ENCODE measurements around the gene PMM2.

The PMM2 gene

DNA sequence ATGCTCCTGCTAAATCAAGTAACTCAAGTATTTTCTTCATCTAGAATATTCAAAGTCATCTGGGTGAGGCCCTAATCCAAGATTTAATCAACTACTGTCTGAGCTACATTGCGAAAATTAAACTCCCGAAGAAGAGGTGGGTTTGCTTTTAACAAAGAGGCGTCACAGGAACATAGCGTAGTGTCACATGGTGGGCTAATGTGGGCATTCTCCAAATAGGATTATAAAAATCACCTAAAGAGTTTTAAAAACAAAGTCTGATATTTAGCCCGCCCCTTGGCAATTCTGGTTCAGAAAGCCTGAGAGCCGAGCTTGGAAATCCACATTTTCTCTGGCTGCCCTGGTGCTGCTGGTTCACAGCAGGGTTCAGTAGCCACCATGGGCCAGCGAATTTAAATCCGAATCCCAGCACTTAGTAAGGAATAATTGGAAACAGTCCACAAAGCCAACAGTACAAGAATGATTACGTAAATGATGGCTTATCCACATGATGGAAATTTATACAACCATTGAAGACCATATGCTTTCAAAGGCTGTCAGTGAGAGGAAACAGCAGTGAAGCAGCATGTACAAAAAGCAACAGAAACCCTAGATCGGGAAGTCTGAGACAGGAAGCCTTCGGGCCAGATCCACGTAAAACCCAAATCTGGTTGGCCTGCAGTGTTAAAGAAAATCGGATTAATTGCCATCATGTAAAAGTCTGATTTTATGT, 8.8 kb downstream of the PMM2 start:
- WGBS, result 94% methylated on average over 13 of the region's 13 CpGs

DNA sequence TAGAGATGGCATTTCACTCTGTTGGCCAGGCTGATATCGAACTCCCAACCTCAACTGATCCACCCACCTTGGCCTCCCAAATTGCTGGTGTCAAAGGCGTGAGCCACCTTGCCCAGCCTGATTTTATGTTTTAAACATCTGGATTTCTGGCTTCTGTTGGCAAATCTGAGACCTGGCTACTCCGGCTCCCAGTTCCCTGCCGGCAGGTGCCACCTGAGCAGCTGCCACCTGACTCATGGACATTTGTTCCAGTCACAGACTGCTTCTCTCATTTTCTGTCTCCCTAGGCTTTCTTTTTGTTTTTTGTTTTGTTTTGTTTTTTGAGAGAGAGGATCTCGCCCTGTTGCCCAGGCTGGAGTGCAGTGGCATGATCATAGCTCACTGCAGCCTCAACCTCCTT, 9.6 kb downstream of the PMM2 start:
- Histone ChIP-seq H3K4me1 (ENCODE audit: insufficient read depth, low read length) (no peaks in the 10 kb centered on the region), H3K4me3 (ENCODE audit: low read length) (no peak overlapping the region), H3K27ac (ENCODE audit: low read depth, low read length) (no peak overlapping the region), H3K9ac (ENCODE audit: low read depth, low read length) (no peak overlapping the region), H3K36me3 (ENCODE audit: insufficient read depth, low read length) (peaks cover 98% of the 10 kb centered on the region), H3K27me3 (ENCODE audit: insufficient read depth, low read length) (no peaks in the 10 kb centered on the region), H3K9me3 (ENCODE audit: insufficient read depth, low read depth, low read length) (no peaks in the 10 kb centered on the region)
- WGBS, result 95% methylated on average over 5 of the region's 5 CpGs

More for the DNA sequence above, 8.8 kb downstream of the PMM2 start:
- H3K4me3 ChIP-seq (ENCODE audit: low read length), result no peak overlapping the region
- no peaks in the 10 kb centered on the region for H3K9me3 ChIP-seq (ENCODE audit: insufficient read depth, low read depth, low read length)
- peaks cover 98% of the 10 kb centered on the region for H3K36me3 ChIP-seq (ENCODE audit: insufficient read depth, low read length)
- no peaks in the 10 kb centered on the region for H3K4me1 ChIP-seq (ENCODE audit: insufficient read depth, low read length)
- peak overlapping the region; percentile 36; the same call in 1 of the 2 replicates for H3K9ac ChIP-seq (ENCODE audit: low read depth, low read length)
- no peaks in the 10 kb centered on the region for H3K27me3 ChIP-seq (ENCODE audit: insufficient read depth, low read length)
- H3K27ac ChIP-seq (ENCODE audit: low read depth, low read length), result no peak overlapping the region

DNA sequence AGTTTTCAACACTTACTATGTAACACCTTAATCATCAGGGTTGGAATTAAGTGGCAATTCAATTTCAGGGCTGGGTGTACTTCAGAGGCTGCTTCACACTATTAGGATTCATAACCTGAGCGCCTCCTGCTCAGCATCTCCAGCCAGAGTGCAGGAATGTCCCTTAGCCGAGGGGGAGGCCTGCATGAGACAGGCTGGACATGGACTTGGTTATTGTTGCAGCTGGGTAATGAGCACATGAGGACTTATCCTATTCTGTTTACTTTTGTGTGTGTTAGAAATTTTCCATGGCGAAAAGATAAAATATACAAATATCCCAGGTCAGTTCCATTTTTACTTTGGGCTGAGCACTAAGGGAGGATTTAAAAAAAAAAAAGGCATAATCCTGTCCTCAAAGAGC, 10.4 kb downstream of the PMM2 start:
- H3K27me3 ChIP-seq (ENCODE audit: insufficient read depth, low read length), result no peaks in the 10 kb centered on the region
- H3K9ac ChIP-seq (ENCODE audit: low read depth, low read length), result no peak overlapping the region
- no peaks in the 10 kb centered on the region for H3K4me1 ChIP-seq (ENCODE audit: insufficient read depth, low read length)
- H3K36me3 ChIP-seq (ENCODE audit: insufficient read depth, low read length), result peaks cover 98% of the 10 kb centered on the region
- H3K27ac ChIP-seq (ENCODE audit: low read depth, low read length), result no peak overlapping the region
- no peak overlapping the region for H3K4me3 ChIP-seq (ENCODE audit: low read length)
- WGBS, result 98% methylated on average over 2 of the region's 3 CpGs
- H3K9me3 ChIP-seq (ENCODE audit: insufficient read depth, low read depth, low read length), result no peaks in the 10 kb centered on the region

DNA sequence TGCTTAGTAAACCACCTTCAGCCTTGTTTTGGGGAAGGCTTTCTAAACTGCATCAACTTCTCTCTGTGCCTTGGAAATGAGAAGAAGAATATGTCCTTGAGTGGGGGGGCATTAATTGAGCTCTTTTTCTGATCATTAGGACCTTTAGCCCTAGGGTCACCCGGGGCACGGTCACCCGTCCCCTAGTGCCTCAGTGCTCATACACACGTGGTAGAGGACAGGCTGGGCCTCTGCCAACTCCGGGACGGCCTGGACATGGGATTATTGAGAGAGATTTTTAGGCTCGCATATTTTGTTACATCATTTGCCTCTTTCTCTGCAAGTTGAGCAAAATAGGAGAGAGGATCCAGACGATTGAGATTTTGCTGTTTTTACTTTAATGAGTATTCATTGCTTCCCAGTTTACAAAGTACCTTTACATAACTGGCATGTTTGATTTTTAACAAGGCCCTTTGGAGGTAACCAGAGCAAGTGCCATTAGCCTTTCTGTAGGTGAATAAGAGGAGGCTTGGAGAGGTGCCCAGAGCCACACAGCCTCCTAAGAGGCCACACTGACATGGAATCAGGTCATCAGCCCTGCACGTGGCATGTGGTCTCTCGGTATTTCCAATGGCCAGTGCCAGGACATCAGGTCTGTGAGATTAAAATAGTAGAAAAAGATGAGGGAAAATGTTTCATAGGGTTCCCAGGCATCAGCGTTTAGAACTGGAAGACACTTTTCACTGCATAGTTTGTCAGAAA, 11.1 kb downstream of the PMM2 start:
- no peaks in the 10 kb centered on the region for H3K9me3 ChIP-seq (ENCODE audit: insufficient read depth, low read depth, low read length)
- H3K27ac ChIP-seq (ENCODE audit: low read depth, low read length), result no peak overlapping the region
- no peaks in the 10 kb centered on the region for H3K27me3 ChIP-seq (ENCODE audit: insufficient read depth, low read length)
- H3K4me3 ChIP-seq (ENCODE audit: low read length), result no peak overlapping the region
- peaks cover 99% of the 10 kb centered on the region for H3K36me3 ChIP-seq (ENCODE audit: insufficient read depth, low read length)
- H3K9ac ChIP-seq (ENCODE audit: low read depth, low read length), result no peak overlapping the region
- no peaks in the 10 kb centered on the region for H3K4me1 ChIP-seq (ENCODE audit: insufficient read depth, low read length)
- WGBS, result 97% methylated on average over 10 of the region's 11 CpGs

DNA sequence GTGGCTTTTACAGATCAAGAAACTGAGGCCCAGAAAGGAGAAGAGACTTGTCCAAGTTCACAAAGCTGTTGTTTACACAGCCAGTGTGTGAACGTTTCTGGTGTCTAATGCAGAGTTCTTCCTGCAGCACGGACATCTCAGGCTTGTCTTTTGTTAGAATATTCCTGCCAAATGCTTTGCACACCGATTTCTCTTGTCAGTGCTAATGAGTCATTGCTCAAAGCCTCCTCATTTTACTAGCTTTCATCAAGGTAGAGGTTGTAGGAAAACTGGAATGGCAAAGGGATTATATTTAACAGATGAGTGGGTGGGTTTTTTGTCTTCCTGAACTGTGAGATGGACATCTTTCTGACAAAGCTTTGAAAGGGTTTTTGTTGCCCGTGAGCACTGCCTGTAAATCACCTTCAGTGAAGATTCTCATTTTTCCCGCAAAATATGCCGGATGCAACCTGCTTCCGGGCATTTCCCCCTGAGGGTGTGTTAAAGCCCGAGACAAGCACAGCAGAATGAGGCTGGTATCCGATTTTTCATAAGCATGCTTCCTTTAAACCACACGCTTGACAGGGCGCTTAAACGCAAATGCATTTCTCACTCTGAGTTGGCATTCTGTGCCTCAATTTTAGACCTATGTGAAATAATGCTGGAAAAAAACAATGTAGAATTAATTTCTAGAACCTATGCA, 14.7 kb downstream of the PMM2 start:
- Histone ChIP-seq H3K36me3 (ENCODE audit: insufficient read depth, low read length) (peaks cover 98% of the 10 kb centered on the region), H3K9ac (ENCODE audit: low read depth, low read length) (no peak overlapping the region), H3K27me3 (ENCODE audit: insufficient read depth, low read length) (no peaks in the 10 kb centered on the region), H3K27ac (ENCODE audit: low read depth, low read length) (no peak overlapping the region), H3K4me3 (ENCODE audit: low read length) (no peak overlapping the region), H3K4me1 (ENCODE audit: insufficient read depth, low read length) (no peaks in the 10 kb centered on the region), H3K9me3 (ENCODE audit: insufficient read depth, low read depth, low read length) (no peaks in the 10 kb centered on the region)
- 89% methylated on average over 12 of the region's 12 CpGs for WGBS

DNA sequence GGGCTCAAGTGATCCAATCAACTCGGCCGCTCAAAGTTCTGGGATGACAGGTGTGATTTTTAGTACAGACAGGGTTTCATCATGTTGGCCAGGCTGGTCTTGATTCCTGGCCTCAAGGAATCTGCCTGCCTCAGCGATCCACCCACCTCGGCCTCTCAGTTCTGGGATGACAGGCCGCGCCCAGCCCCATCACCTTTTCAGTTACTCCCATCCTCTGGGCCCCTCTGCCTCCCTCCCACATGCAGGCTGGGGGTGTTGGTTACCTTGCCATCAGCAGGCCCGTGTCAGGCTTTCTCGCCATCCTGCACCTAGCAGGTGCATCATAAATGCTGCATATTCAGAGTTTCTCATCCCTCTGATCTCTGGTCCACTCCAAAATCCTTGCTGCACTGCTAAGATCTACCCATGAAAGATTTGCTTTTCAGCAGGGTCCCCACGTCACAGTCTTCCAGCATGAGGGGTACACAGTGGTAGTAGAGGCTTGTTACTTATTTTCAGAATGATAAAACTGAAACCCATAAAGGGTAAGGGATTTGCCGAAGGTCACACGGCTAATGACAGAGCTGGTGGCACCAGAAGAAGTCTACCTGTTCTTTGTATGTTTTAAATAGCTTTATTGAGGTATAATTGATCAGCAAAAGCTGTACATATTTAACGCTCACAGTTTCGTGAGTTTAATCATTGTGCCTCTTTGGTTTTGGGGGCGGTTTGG, 16.6 kb downstream of the PMM2 start:
- no peak overlapping the region for H3K4me3 ChIP-seq (ENCODE audit: low read length)
- no peaks in the 10 kb centered on the region for H3K9me3 ChIP-seq (ENCODE audit: insufficient read depth, low read depth, low read length)
- peaks cover 97% of the 10 kb centered on the region for H3K36me3 ChIP-seq (ENCODE audit: insufficient read depth, low read length)
- 92% methylated on average over 14 of the region's 14 CpGs for WGBS
- no peak overlapping the region for H3K9ac ChIP-seq (ENCODE audit: low read depth, low read length)
- H3K27ac ChIP-seq (ENCODE audit: low read depth, low read length), result no peak overlapping the region
- H3K4me1 ChIP-seq (ENCODE audit: insufficient read depth, low read length), result no peaks in the 10 kb centered on the region
- no peaks in the 10 kb centered on the region for H3K27me3 ChIP-seq (ENCODE audit: insufficient read depth, low read length)

DNA sequence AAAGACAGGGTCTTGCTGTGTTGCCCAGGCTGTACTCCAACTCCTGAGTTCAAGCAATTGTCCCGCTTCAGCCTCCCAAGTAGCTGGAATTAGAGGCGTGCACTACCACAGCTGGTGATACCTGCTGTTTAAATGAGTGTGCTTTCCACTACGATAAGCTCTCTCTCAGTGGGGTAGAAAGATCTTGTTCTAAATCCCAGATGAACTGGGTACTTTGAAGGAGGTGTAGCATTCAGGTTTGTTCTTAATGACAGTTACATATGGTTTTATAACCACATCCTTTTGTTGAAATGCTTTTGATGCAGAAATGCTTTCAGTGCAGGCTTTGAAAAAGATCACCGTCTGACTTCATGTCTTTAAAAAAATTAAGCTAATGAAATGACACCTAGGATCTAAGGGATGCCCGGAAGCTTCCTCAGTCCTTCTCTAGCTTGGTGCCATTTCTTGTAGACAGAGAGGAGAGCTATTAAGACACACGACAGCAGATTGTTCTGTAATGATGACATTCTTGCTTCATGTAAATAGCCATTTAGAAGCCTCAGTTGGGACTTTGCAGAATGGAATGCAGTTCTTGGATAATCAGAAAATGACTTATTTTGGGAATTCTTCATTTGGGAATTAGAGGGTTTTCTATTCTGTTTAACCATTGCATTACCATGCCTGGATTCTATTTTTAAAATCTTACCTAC, 19.5 kb downstream of the PMM2 start:
- H3K27ac ChIP-seq (ENCODE audit: low read depth, low read length), result no peak overlapping the region
- no peaks in the 10 kb centered on the region for H3K27me3 ChIP-seq (ENCODE audit: insufficient read depth, low read length)
- H3K4me1 ChIP-seq (ENCODE audit: insufficient read depth, low read length), result peaks cover 4% of the 10 kb centered on the region; the same call in 1 of the 2 replicates
- H3K36me3 ChIP-seq (ENCODE audit: insufficient read depth, low read length), result peaks cover 93% of the 10 kb centered on the region
- no peak overlapping the region for H3K9ac ChIP-seq (ENCODE audit: low read depth, low read length)
- H3K4me3 ChIP-seq (ENCODE audit: low read length), result no peak overlapping the region
- no peaks in the 10 kb centered on the region for H3K9me3 ChIP-seq (ENCODE audit: insufficient read depth, low read depth, low read length)
- WGBS, result 95% methylated on average over 6 of the region's 6 CpGs

DNA sequence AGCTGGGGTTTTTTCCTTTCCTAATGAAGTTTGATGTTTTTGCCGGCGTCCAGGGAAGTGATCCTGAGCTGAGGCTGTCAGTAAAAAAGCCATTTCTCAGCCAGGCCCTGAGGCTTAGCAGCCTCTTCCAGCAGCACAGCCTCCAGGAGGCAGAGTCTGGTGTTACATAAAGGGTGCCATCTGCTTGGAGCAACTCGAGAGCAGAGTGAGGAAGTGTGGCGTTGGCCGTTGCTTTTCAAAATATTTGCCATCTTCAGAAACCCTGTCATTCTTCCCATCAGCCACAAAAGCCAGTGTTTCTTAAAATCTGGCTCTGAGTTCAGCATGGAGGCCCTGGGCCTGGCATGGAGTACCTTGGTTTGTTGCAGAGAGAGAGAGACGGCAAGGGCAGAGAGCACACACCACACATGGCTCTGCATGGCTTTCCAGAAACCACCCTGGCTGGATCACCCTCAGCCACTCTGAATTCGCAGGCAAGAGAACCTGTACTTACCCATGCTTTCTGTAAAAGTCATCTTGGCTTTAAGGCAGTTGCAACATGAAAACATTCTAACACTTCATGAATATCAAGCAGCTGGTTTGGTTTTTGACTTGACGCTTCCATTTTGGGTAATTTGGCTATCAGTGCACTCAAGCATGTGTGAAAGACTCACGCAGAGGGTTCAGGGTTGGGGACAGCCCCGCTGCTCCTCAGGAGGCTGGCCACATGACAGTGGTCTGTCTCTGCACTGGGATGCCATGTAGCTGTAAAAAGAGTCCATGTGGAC, 21.0 kb downstream of the PMM2 start:
- Histone ChIP-seq H3K27me3 (ENCODE audit: insufficient read depth, low read length) (no peaks in the 10 kb centered on the region), H3K36me3 (ENCODE audit: insufficient read depth, low read length) (peaks cover 92% of the 10 kb centered on the region), H3K4me1 (ENCODE audit: insufficient read depth, low read length) (peaks cover 9% of the 10 kb centered on the region; the same call in 1 of the 2 replicates), H3K9ac (ENCODE audit: low read depth, low read length) (no peak overlapping the region), H3K9me3 (ENCODE audit: insufficient read depth, low read depth, low read length) (no peaks in the 10 kb centered on the region), H3K27ac (ENCODE audit: low read depth, low read length) (no peak overlapping the region), H3K4me3 (ENCODE audit: low read length) (no peak overlapping the region)
- 94% methylated on average over 10 of the region's 10 CpGs for WGBS

DNA sequence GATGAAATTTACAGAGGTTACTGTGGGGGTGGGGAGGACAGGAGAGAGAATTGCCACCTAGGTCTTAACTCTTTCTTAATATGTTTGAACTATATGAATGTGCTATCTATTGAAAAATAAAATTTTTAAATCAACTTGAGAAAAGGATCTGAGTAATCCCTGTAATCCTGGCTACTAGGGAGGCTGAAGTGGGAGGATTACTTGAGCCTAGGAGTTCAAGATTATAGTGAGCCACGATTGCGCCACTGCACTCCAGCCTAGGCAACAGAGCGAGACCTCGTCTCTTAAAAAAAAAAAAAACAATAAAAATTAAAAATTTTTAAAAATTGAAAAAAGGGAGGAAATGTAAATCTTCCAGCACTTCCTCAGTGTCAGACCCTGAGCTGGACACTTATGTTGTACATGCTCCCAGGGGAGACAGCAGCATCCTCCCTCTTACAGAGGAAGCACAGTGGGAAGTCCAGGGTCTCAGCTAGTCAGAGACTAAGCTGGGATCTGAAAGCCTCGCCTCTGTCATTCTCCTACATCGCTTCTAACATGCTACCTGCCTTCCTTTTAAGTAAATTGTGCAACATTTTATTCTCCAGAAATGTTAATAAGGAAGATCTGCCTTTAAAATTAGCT, 21.9 kb downstream of the PMM2 start:
- Histone ChIP-seq H3K4me1 (ENCODE audit: insufficient read depth, low read length) (peaks cover 9% of the 10 kb centered on the region; the same call in 1 of the 2 replicates), H3K27ac (ENCODE audit: low read depth, low read length) (no peak overlapping the region), H3K27me3 (ENCODE audit: insufficient read depth, low read length) (no peaks in the 10 kb centered on the region), H3K9ac (ENCODE audit: low read depth, low read length) (no peak overlapping the region), H3K4me3 (ENCODE audit: low read length) (no peak overlapping the region), H3K9me3 (ENCODE audit: insufficient read depth, low read depth, low read length) (no peaks in the 10 kb centered on the region), H3K36me3 (ENCODE audit: insufficient read depth, low read length) (peaks cover 92% of the 10 kb centered on the region)
- 93% methylated on average over 4 of the region's 6 CpGs for WGBS

DNA sequence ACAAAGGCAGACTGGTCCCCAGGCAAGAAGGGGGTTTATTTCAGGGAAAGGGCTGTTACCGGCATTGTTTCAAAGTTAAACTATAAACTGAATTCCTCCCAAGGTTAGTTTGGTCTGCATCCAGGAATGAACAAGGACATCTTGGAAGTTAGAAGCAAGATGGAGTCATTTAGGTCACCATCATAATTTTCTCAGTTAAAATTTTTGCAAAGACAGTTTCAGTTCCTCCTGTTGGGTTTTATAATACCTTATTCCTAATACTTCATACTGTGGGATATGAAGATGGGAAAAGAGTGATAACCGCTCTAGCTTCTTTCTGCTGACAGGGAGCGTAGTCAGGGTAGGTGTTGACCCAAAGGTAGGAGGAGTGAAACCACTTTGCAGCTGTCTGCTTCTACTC, 24.8 kb downstream of the PMM2 start:
- H3K27ac ChIP-seq (ENCODE audit: low read depth, low read length), result no peak overlapping the region

More for the DNA sequence above, 24.8 kb downstream of the PMM2 start:
- Histone ChIP-seq H3K9me3 (ENCODE audit: insufficient read depth, low read depth, low read length) (no peaks in the 10 kb centered on the region), H3K36me3 (ENCODE audit: insufficient read depth, low read length) (peaks cover 85% of the 10 kb centered on the region), H3K4me1 (ENCODE audit: insufficient read depth, low read length) (peaks cover 9% of the 10 kb centered on the region; the same call in 1 of the 2 replicates), H3K4me3 (ENCODE audit: low read length) (no peak overlapping the region), H3K9ac (ENCODE audit: low read depth, low read length) (no peak overlapping the region), H3K27me3 (ENCODE audit: insufficient read depth, low read length) (no peaks in the 10 kb centered on the region)
- 96% methylated on average over 3 of the region's 3 CpGs for WGBS

Measured in HUES64 (cell line).